Ishikawa (cell line): ENCODE measurements around the gene CD180.

Experiments
- CEBPB ChIP-seq: IDR thresholded peaks from 2 replicates; pipeline ENCODE4 v1.6.1; 2012
- CREB1 ChIP-seq: IDR thresholded peaks from 2 replicates; pipeline ENCODE4 v1.6.1; 2012; ENCODE audit warnings: low read depth
- EGR1 ChIP-seq: IDR thresholded peaks from 2 replicates; pipeline ENCODE4 v1.6.1; 2012
- EP300 ChIP-seq: IDR thresholded peaks from 2 replicates; pipeline ENCODE4 v1.6.1; 2012; ENCODE audit warnings: borderline replicate concordance
- FOXM1 ChIP-seq: IDR thresholded peaks from 2 replicates; pipeline ENCODE4 v1.6.1; 2012; ENCODE audit warnings: low read depth, borderline replicate concordance
- MAX ChIP-seq: IDR thresholded peaks from 2 replicates; pipeline ENCODE4 v1.6.1; 2012
- NFIC ChIP-seq: IDR thresholded peaks from 2 replicates; pipeline ENCODE4 v1.6.1; 2012
- RAD21 ChIP-seq: IDR thresholded peaks from 2 replicates; pipeline ENCODE4 v1.6.1; 2012; ENCODE audit warnings: low read depth
- TAF1 ChIP-seq: IDR thresholded peaks from 2 replicates; pipeline ENCODE4 v1.6.1; 2012; ENCODE audit warnings: low read depth, mild to moderate bottlenecking
- TCF12 ChIP-seq: IDR thresholded peaks from 2 replicates; pipeline ENCODE4 v1.6.1; 2012; ENCODE audit warnings: low read depth
- TEAD4 ChIP-seq: IDR thresholded peaks from 2 replicates; pipeline ENCODE4 v1.6.1; 2012
- YY1 ChIP-seq: IDR thresholded peaks from 2 replicates; pipeline ENCODE4 v1.6.1; 2012; ENCODE audit warnings: low read depth
- ZBTB7A ChIP-seq: IDR thresholded peaks from 2 replicates; pipeline ENCODE4 v1.6.1; 2012; ENCODE audit warnings: low read depth
- TF ChIP-seq, protein P1 (sequence below): IDR thresholded peaks from 2 replicates; pipeline ENCODE4 v1.6.1; 2012
- TF ChIP-seq, protein P2 (sequence below): IDR thresholded peaks from 2 replicates; pipeline ENCODE4 v1.6.1; 2012; ENCODE audit warnings: low read depth, mild to moderate bottlenecking

The CD180 gene

GRCh38 chr5:67153292-67153691, 43.3 kb downstream of the CD180 start:
- TF ChIP-seq EP300 (no peak), TAF1 (no peak), CEBPB (no peak), NFIC (no peak), TCF12 (no peak), CREB1 (no peak), TEAD4 (no peak)
- TF ChIP-seq, protein P1, sequence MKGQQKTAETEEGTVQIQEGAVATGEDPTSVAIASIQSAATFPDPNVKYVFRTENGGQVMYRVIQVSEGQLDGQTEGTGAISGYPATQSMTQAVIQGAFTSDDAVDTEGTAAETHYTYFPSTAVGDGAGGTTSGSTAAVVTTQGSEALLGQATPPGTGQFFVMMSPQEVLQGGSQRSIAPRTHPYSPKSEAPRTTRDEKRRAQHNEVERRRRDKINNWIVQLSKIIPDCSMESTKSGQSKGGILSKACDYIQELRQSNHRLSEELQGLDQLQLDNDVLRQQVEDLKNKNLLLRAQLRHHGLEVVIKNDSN, result no peak
- TF ChIP-seq, protein P2, sequence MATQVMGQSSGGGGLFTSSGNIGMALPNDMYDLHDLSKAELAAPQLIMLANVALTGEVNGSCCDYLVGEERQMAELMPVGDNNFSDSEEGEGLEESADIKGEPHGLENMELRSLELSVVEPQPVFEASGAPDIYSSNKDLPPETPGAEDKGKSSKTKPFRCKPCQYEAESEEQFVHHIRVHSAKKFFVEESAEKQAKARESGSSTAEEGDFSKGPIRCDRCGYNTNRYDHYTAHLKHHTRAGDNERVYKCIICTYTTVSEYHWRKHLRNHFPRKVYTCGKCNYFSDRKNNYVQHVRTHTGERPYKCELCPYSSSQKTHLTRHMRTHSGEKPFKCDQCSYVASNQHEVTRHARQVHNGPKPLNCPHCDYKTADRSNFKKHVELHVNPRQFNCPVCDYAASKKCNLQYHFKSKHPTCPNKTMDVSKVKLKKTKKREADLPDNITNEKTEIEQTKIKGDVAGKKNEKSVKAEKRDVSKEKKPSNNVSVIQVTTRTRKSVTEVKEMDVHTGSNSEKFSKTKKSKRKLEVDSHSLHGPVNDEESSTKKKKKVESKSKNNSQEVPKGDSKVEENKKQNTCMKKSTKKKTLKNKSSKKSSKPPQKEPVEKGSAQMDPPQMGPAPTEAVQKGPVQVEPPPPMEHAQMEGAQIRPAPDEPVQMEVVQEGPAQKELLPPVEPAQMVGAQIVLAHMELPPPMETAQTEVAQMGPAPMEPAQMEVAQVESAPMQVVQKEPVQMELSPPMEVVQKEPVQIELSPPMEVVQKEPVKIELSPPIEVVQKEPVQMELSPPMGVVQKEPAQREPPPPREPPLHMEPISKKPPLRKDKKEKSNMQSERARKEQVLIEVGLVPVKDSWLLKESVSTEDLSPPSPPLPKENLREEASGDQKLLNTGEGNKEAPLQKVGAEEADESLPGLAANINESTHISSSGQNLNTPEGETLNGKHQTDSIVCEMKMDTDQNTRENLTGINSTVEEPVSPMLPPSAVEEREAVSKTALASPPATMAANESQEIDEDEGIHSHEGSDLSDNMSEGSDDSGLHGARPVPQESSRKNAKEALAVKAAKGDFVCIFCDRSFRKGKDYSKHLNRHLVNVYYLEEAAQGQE, result no peak

DNA sequence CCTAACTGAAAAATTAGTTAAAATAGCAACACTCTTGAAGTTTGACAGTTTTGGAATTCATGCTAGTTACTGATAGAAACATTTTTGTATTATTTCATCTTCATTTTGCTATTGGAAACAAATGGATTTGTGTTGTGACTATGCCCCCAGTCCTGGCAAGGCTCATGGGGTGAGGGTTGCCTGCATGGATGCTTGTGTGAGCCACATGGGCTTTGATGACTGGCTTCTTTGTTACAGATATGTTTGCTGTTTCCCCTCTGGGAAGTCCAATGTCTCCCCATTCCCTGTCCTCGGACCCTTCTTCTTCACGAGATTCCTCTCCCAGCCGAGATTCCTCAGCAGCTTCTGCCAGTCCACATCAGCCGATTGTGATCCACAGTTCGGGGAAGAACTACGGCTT, 44.2 kb downstream of the CD180 start:
- TF ChIP-seq RAD21 (no peak), CEBPB (no peak), CREB1 (no peak), EGR1 (no peak), FOXM1 (no peak), TAF1 (no peak), MAX (no peak), TCF12 (no peak), ZBTB7A (no peak), YY1 (no peak), NFIC (no peak), TEAD4 (no peak)
- TF ChIP-seq, protein P2, result no peak
- TF ChIP-seq, protein P1, result no peak

- no peak for TF ChIP-seq TAF1
- TF ChIP-seq TCF12, result no peak
- TF ChIP-seq CEBPB, result no peak
- no peak for TF ChIP-seq MAX
- peak; percentile 51 for TF ChIP-seq RAD21
- no peak for TF ChIP-seq NFIC
These were observed 46.6 kb downstream of the CD180 start for GRCh38 chr5:67149951-67150523.

- TF ChIP-seq NFIC, result no peak
- no peak for TF ChIP-seq TAF1
- no peak for TF ChIP-seq YY1
- no peak for TF ChIP-seq ZBTB7A
- TF ChIP-seq, protein P2, result no peak
- no peak for TF ChIP-seq CREB1
- TF ChIP-seq, protein P1, result no peak
- TF ChIP-seq EGR1, result no peak
- no peak for TF ChIP-seq RAD21
These were observed 47.3 kb downstream of the CD180 start for GRCh38 chr5:67149057-67149950.
